ENCODE data around the gene SLC16A12.

Gene SLC16A12

GRCh38 chr10:89522463-89522862 lies 12.9 kb downstream of the SLC16A12 start:
- H3K36me3 ChIP-seq (ENCODE audit: insufficient read depth, low read length), result no peaks in the 10 kb centered on the region
- TF ChIP-seq CTCF (conservative IDR thresholded peaks at IDR 0.05; ENCODE audit: low read length) (no peak), EZH2phosphoT487 (IDR thresholded peaks at IDR 0.05; ENCODE audit: borderline replicate concordance) (no peak)
- no peaks in the 10 kb centered on the region for H3K4me1 ChIP-seq (ENCODE audit: insufficient read depth, low read length, poor library complexity, severe bottlenecking)
- H3K9ac ChIP-seq (ENCODE audit: low read depth, low read length, poor library complexity, severe bottlenecking), result no peak overlapping the region
- no peak overlapping the region for H2AFZ ChIP-seq (ENCODE audit: low read length)
- H3K4me2 ChIP-seq (ENCODE audit: low read depth, low read length, poor library complexity, severe bottlenecking), result no peak overlapping the region
- H3K4me3 ChIP-seq (ENCODE audit: low read length, poor library complexity, severe bottlenecking), result no peak overlapping the region
- no peaks in the 10 kb centered on the region for H3K9me2 ChIP-seq (replicated peaks; ENCODE audit: low read depth, low read length)
- no peaks in the 10 kb centered on the region for H3K79me2 ChIP-seq (ENCODE audit: insufficient read depth, low read length)
- no peaks in the 10 kb centered on the region for H4K20me1 ChIP-seq (ENCODE audit: insufficient read depth, low read length, poor library complexity, severe bottlenecking)
- H3K9me3 ChIP-seq (ENCODE audit: insufficient read depth, low read depth, low read length), result no peaks in the 10 kb centered on the region
- no peaks in the 10 kb centered on the region for H3F3A ChIP-seq (ENCODE audit: low read depth)
- H3K27me3 ChIP-seq (ENCODE audit: insufficient read depth, low read length, poor library complexity, severe bottlenecking), result no peaks in the 10 kb centered on the region

DNA sequence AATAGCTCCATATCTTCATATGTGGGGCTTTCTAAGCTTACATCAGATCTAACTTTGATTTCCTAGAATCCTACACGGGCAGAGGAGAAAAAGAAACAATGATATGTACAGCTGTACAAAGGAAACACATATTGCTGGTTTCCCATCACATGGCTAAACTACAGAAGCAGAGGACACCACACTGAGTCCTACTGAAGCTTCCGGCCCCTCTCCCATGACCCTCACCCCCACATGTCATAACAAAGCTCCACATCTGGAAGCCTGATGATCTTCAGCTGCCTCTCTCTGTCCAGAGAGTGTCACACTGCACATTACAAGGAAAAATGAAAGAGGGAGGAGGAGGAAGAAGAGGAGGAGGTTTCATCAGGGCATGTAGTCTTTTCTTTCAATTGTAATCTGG lies 14.0 kb downstream of the SLC16A12 start:
- Histone ChIP-seq H3F3A (ENCODE audit: low read depth) (no peaks in the 10 kb centered on the region), H3K9me3 (ENCODE audit: insufficient read depth, low read depth, low read length) (no peaks in the 10 kb centered on the region), H3K4me3 (ENCODE audit: low read length, poor library complexity, severe bottlenecking) (no peak overlapping the region), H3K9ac (ENCODE audit: low read depth, low read length, poor library complexity, severe bottlenecking) (no peak overlapping the region), H3K9me2 (replicated peaks; ENCODE audit: low read depth, low read length) (no peaks in the 10 kb centered on the region), H4K20me1 (ENCODE audit: insufficient read depth, low read length, poor library complexity, severe bottlenecking) (no peaks in the 10 kb centered on the region), H2AFZ (ENCODE audit: low read length) (no peak overlapping the region), H3K79me2 (ENCODE audit: insufficient read depth, low read length) (no peaks in the 10 kb centered on the region), H3K4me1 (ENCODE audit: insufficient read depth, low read length, poor library complexity, severe bottlenecking) (no peaks in the 10 kb centered on the region), H3K4me2 (ENCODE audit: low read depth, low read length, poor library complexity, severe bottlenecking) (no peak overlapping the region), H3K27me3 (ENCODE audit: insufficient read depth, low read length, poor library complexity, severe bottlenecking) (no peaks in the 10 kb centered on the region), H3K36me3 (ENCODE audit: insufficient read depth, low read length) (no peaks in the 10 kb centered on the region)
- no peak for TF ChIP-seq CTCF (conservative IDR thresholded peaks at IDR 0.05; ENCODE audit: low read length)
- TF ChIP-seq EZH2phosphoT487 (IDR thresholded peaks at IDR 0.05; ENCODE audit: borderline replicate concordance), result no peak

DNA sequence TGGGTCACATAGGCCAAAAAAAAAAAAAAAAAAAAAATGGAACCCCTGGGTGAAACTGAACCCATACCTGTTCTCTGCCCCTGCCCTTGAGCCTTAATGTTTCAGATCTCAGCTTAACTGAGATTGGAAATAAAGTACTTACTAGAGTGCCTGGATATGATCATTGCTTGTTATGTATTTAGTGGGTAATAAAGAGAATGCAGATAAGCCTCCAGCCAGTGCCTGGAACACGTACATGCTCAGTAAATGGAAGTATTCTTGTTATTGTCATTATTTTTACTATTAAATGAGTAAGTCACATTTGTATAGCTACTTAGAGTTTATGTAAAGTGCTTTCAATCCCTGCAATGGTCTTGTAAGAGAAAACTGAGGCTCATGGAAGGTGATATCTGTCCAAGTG lies 14.7 kb downstream of the SLC16A12 start:
- Histone ChIP-seq H3K9me3 (ENCODE audit: insufficient read depth, low read depth, low read length) (no peaks in the 10 kb centered on the region), H3K4me2 (ENCODE audit: low read depth, low read length, poor library complexity, severe bottlenecking) (no peak overlapping the region), H2AFZ (ENCODE audit: low read length) (no peak overlapping the region)

More for the DNA sequence above, 14.7 kb downstream of the SLC16A12 start:
- H3F3A ChIP-seq (ENCODE audit: low read depth), result no peaks in the 10 kb centered on the region
- H3K4me1 ChIP-seq (ENCODE audit: insufficient read depth, low read length, poor library complexity, severe bottlenecking), result no peaks in the 10 kb centered on the region
- no peak for TF ChIP-seq CTCF (conservative IDR thresholded peaks at IDR 0.05; ENCODE audit: low read length)
- no peak for TF ChIP-seq EZH2phosphoT487 (IDR thresholded peaks at IDR 0.05; ENCODE audit: borderline replicate concordance)
- no peaks in the 10 kb centered on the region for H3K27me3 ChIP-seq (ENCODE audit: insufficient read depth, low read length, poor library complexity, severe bottlenecking)
- no peaks in the 10 kb centered on the region for H3K79me2 ChIP-seq (ENCODE audit: insufficient read depth, low read length)
- no peak overlapping the region for H3K9ac ChIP-seq (ENCODE audit: low read depth, low read length, poor library complexity, severe bottlenecking)
- H3K36me3 ChIP-seq (ENCODE audit: insufficient read depth, low read length), result no peaks in the 10 kb centered on the region
- no peak overlapping the region for H3K4me3 ChIP-seq (ENCODE audit: low read length, poor library complexity, severe bottlenecking)
- no peaks in the 10 kb centered on the region for H3K9me2 ChIP-seq (replicated peaks; ENCODE audit: low read depth, low read length)
- H4K20me1 ChIP-seq (ENCODE audit: insufficient read depth, low read length, poor library complexity, severe bottlenecking), result no peaks in the 10 kb centered on the region

All from Loucy (cell line).